Measurements from ENCODE around the gene POLR2H. TPM values are rescaled to one million over a fixed set of nuclear protein-coding genes. Genes with fewer than 3 reads are reported as not detected.

Gene POLR2H
- total and polyA plus RNA-seq, 2 of the 4 experiments (the other 2 are of a cell fraction), result 47.7 to 130 TPM

GRCh38 chr3:184372296-184372821, 10.8 kb downstream of the POLR2H start:
- Histone ChIP-seq H3K4me3 (ENCODE audit: insufficient read depth, low read depth, low read length) (no peak overlapping the region), H2BK120ac (ENCODE audit: low read depth, low read length) (no peak overlapping the region), H4K8ac (ENCODE audit: low read depth in 2 of 2, low read length in 2 of 2) (no peak overlapping the region), H3K56ac (ENCODE audit: extremely low read depth, insufficient read depth, low read length) (no peak overlapping the region), H2BK20ac (ENCODE audit: low read depth, low read length) (no peak overlapping the region), H2BK5ac (ENCODE audit: low read depth, low read length, poor library complexity, severe bottlenecking) (no peak overlapping the region), H3K27me3 (ENCODE audit: control insufficient read depth, insufficient read depth, low read length) (peaks cover 32% of the 10 kb centered on the region), H3K9ac (ENCODE audit: low read depth, low read length) (no peak overlapping the region), H3K9me1 (ENCODE audit: insufficient read depth, low read length) (no peaks in the 10 kb centered on the region), H2AK5ac (ENCODE audit: low read depth, low read length) (no peak overlapping the region), H4K91ac (ENCODE audit: insufficient read depth, low read depth, low read length) (no peak overlapping the region), H3K14ac (replicated peaks; ENCODE audit: low read depth, low read length) (no peak overlapping the region), H3K36me3 (ENCODE audit: control insufficient read depth, insufficient read depth, low read length) (peaks cover 8% of the 10 kb centered on the region), H3K79me1 (ENCODE audit: low read depth in 1 of 2, low read length in 2 of 2) (0 out of 4 replicates have a peak, but pooled peaks cover 0 to 3% of the 10 kb centered on the region in 2 experiments), H4K20me1 (ENCODE audit: insufficient read depth, low read length) (peaks cover 11% of the 10 kb centered on the region; the same call in 1 of the 2 replicates), H3K4me2 (ENCODE audit: low read depth, low read length) (no peak overlapping the region), H3K4ac (ENCODE audit: low read depth, low read length) (no peak overlapping the region), H3K4me1 (ENCODE audit: control insufficient read depth, insufficient read depth, low read length) (0 out of 2 replicates have a peak, but pooled peaks cover 6% of the 10 kb centered on the region), H3K9me3 (ENCODE audit: control insufficient read depth, insufficient read depth, low read length) (no peaks in the 10 kb centered on the region), H4K5ac (ENCODE audit: low read depth, low read length) (no peak overlapping the region), H3K23ac (ENCODE audit: low read depth, low read length) (no peak overlapping the region), H2AFZ (replicated peaks; ENCODE audit: low read length, poor library complexity) (no peak overlapping the region), H3K18ac (ENCODE audit: low read depth, low read length) (no peak overlapping the region), H2BK15ac (ENCODE audit: low read depth, low read length) (no peak overlapping the region), H3K27ac (ENCODE audit: insufficient read depth, low read length) (no peak overlapping the region), H2AK9ac (replicated peaks; ENCODE audit: low read depth, low read length, poor library complexity) (no peak overlapping the region)
- TF ChIP-seq, protein P1, sequence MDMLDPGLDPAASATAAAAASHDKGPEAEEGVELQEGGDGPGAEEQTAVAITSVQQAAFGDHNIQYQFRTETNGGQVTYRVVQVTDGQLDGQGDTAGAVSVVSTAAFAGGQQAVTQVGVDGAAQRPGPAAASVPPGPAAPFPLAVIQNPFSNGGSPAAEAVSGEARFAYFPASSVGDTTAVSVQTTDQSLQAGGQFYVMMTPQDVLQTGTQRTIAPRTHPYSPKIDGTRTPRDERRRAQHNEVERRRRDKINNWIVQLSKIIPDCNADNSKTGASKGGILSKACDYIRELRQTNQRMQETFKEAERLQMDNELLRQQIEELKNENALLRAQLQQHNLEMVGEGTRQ (IDR thresholded peaks at IDR 0.05; ENCODE audit: low read depth, low read length), result no peak
- TF ChIP-seq MXI1 (IDR thresholded peaks at IDR 0.05; ENCODE audit: borderline replicate concordance, low read depth, low read length) (no peak), CHD1 (IDR thresholded peaks at IDR 0.05; ENCODE audit: low read depth, low read length) (no peak), MAFK (IDR thresholded peaks at IDR 0.05; ENCODE audit: low read depth, low read length) (0 out of 2 replicates have a peak, but pooled peaks have one; percentile 36)
- no peak for ATAC-seq (ENCODE audit: low read depth)
- dilution Hi-C loops (cut with HindIII; ENCODE audit: low sequenced_read_pairs, unreplicated experiment), result loop anchor here (25.0 kb wide), 1 partner anchor 165 kb away; no protein-coding TSS in a partner anchor
- ChIA-PET CTCF (interaction anchor here (0.8 to 1.9 kb wide), 16 partner anchors 8 to 436 kb away, joined by 3 to 30 read pairs (median 7); partner anchors contain the start of gene CHRD), POLR2A (ENCODE audit: unreplicated experiment) (no interaction called here)
- in situ Hi-C loops (cut with MboI; ENCODE audit: low sequenced_read_pairs), result loop anchor here (5.0 to 10.0 kb wide), 3 partner anchors 160 to 432 kb away; no protein-coding TSS in a partner anchor
- intact Hi-C loops (cut with micrococcal nuclease), result loop anchor here (5.0 kb wide), 2 partner anchors 405 to 430 kb away; no protein-coding TSS in a partner anchor
- no TSS peak for BruUV-seq (replicated peaks)
- DNase-seq, result no peak
- WGBS, 2 experiments (ENCODE audit: extremely low coverage in 2 of 2, insufficient read length in 1 of 2), result 72% methylated on average over 5 of the region's 8 CpGs; no CpG with 5 or more reads in 1 of the 2 experiments

All from IMR-90 (cell line).